ENCODE data around the gene MTCP1. TPM values are rescaled to one million over a fixed set of nuclear protein-coding genes. Genes with fewer than 3 reads are reported as not detected.

MTCP1 gene
- total RNA-seq, 2 experiments from 2014 or later, result 15.0 to 19.3 TPM

DNA sequence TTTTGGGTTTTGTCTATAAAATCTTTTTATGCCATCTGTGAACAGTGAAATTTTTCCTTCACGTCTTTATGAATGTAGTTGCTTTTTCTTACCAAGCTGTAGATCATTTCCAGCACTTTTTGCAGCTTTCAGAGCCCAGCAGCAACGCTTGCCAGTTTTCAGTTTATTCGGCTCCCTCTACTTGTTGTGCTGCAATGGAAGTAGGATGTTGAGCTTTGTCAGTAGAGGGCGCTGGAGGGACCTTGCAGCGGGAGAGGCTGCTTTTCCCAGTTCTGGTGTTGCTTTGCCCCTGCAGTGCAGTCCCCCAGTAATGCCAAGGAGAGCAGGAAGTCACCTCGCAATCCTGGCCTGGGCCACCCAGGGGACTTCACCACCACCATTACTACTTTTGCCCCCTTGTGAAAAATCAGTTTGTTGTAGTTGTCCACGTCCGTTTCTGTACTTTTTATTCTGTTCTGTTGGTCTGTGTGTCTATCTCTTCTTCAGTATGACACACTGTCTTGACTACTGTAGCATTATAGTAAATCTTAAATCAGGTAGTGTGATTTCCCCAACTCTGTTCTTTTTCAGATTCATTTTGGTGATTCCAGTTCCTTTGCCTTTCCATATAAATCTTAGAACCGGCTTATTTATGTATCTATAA is 21.8 kb downstream of the MTCP1 start:
- Mint-ChIP-seq H3K27me3 (ENCODE audit: low read depth) (no peaks in the 10 kb centered on the region), H3K4me3 (no peak overlapping the region), H3K36me3 (ENCODE audit: low read depth) (peaks cover 11% of the 10 kb centered on the region), H3K4me1 (ENCODE audit: low read depth) (peaks cover 51% of the 10 kb centered on the region), H3K9me3 (no peaks in the 10 kb centered on the region), H3K27ac (peak overlapping the region; percentile 50)
- intact Hi-C loops (cut with micrococcal nuclease), result no loop called here
- peak; percentile 72 for DNase-seq
- CTCF ChIA-PET, result interaction anchor here (0.6 to 1.1 kb wide), 6 partner anchors 9 to 131 kb away, joined by 3 to 5 read pairs (median 4); no protein-coding TSS in a partner anchor

DNA sequence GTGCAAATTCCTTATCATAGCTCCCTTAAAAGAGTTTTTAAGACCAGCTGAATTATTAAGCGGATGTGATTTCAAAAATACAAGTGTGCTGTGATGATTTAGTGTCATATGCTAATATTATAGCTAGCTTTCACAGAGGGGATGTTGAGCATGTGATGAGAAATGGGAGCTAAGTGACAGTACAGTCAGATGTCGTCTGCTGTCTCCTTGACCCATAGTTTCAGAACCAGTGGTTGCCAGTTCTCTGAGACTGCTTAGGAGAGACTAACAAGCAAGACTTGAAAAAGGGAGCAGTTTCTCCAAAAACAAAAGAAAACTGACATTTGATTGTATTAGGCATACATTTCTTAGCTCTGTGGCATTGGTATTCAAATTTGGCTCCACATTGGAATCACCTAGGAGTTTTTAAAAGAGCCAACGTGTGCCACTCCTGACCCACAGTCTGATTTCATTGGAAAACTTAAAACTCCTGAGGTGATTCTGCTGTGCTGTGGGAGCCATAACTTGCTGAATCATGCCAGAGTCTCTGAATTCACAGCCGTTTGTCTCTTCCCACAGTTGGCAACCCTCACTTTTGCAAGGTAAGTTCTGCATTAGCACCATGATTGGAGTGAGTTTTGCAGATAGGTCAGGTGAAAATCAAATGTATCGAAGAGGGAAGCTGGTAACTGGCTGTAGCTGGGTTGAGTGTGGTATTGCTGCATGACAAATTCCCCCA is 24.0 kb downstream of the MTCP1 start:
- no peak for DNase-seq
- CTCF ChIA-PET, result interaction anchor here (1.3 to 2.2 kb wide), 3 partner anchors 9 to 11 kb away, joined by 3 to 6 read pairs (median 5); no protein-coding TSS in a partner anchor

DNA sequence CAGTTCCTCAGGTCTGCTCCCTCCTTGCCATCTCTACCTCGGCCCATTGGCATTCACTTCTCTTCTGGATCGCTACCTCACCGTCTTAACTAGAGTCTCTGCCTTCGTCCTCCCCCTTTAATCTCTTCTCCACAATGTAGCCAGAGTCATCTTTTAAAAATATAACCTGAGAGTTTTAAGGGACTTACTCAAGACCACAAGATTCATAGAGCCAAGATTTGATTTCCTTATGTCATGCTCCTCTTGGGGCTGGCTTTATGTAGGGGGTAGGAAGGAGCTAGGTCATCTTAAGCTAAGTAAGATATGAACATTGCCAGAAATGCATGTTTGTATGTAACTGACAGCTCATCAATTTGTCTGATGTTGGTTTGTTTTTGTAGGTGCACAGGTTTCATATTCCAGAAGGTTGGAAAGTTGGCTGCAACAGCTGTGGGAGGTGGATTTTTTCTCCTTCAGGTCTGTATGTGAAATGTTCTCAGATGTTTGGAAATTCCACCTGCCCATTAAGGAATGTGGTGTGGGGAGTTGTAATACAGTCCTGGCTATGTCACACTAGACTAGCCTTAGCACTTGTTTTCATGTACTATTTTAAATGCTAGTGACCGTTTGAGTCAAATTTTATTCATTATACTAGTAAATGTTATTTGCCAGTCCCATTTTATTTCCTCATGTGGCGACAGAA is 24.7 kb downstream of the MTCP1 start:
- Mint-ChIP-seq H3K4me3 (no peak overlapping the region), H3K36me3 (ENCODE audit: low read depth) (peaks cover 6% of the 10 kb centered on the region), H3K9me3 (no peaks in the 10 kb centered on the region), H3K27me3 (ENCODE audit: low read depth) (no peaks in the 10 kb centered on the region), H3K4me1 (ENCODE audit: low read depth) (peaks cover 46% of the 10 kb centered on the region), H3K27ac (no peak overlapping the region)
- DNase-seq, result no peak
- intact Hi-C loops (cut with micrococcal nuclease), result no loop called here
- CTCF ChIA-PET, result interaction anchor here (1.3 to 2.2 kb wide), 3 partner anchors 9 to 12 kb away, joined by 3 to 6 read pairs (median 5); no protein-coding TSS in a partner anchor

More for the DNA sequence above, 24.0 kb downstream of the MTCP1 start:
- H3K4me1 Mint-ChIP-seq (ENCODE audit: low read depth), result peaks cover 47% of the 10 kb centered on the region
- H3K36me3 Mint-ChIP-seq (ENCODE audit: low read depth), result peaks cover 6% of the 10 kb centered on the region
- intact Hi-C loops (cut with micrococcal nuclease), result no loop called here
- no peak overlapping the region for H3K4me3 Mint-ChIP-seq
- H3K9me3 Mint-ChIP-seq, result no peaks in the 10 kb centered on the region
- no peaks in the 10 kb centered on the region for H3K27me3 Mint-ChIP-seq (ENCODE audit: low read depth)
- no peak overlapping the region for H3K27ac Mint-ChIP-seq

DNA sequence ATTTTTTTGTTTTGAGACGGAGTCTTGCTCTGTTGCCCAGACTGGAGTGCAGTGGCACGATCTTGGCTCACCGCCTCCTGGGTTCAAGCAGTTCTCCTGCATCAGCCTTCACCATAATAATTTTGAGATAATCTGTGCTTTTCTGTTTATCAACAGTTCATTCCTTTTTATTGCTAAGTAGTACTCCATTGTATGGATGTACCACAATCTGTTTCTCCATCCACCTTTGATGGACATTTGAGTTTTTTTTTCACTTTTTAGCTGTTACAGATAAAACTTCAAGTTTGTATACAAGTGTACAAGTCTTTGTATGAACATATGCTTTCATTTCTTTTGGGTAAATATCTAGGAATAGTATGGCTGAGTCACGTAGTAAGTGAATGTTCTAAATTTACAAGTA is 35.2 kb downstream of the MTCP1 start:
- Mint-ChIP-seq H3K4me1 (ENCODE audit: low read depth) (peaks cover 29% of the 10 kb centered on the region), H3K27me3 (ENCODE audit: low read depth) (no peaks in the 10 kb centered on the region), H3K27ac (no peak overlapping the region), H3K36me3 (ENCODE audit: low read depth) (peaks cover 24% of the 10 kb centered on the region), H3K4me3 (no peak overlapping the region), H3K9me3 (peaks cover 4% of the 10 kb centered on the region)
- CTCF ChIA-PET, result no interaction called here
- DNase-seq, result no peak
- intact Hi-C loops (cut with micrococcal nuclease), result no loop called here

DNA sequence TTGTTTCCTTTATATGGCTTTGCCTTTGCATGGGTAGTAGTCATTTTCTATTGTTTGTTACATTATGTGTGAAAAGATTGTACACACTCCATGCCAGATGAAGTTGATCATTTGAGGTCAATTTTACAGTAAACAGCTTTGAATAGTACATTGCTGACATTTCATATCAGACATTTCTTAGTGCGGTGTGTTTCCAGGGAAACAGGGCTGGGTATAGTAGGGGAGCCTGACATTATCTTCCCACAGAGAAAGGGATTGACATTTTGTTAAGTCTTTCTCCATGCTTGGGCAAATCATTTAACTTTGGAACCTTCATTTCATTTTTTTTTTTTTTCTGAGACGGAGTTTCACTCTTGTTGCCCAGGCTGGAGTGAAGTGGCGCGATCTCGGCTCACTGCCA is 39.3 kb downstream of the MTCP1 start:
- intact Hi-C loops (cut with micrococcal nuclease), result no loop called here
- no peak for DNase-seq
- H3K9me3 Mint-ChIP-seq, result peaks cover 4% of the 10 kb centered on the region
- H3K27me3 Mint-ChIP-seq (ENCODE audit: low read depth), result no peaks in the 10 kb centered on the region
- CTCF ChIA-PET, result no interaction called here
- H3K27ac Mint-ChIP-seq, result no peak overlapping the region
- H3K36me3 Mint-ChIP-seq (ENCODE audit: low read depth), result peaks cover 16% of the 10 kb centered on the region
- peaks cover 23% of the 10 kb centered on the region for H3K4me1 Mint-ChIP-seq (ENCODE audit: low read depth)
- H3K4me3 Mint-ChIP-seq, result no peak overlapping the region

DNA sequence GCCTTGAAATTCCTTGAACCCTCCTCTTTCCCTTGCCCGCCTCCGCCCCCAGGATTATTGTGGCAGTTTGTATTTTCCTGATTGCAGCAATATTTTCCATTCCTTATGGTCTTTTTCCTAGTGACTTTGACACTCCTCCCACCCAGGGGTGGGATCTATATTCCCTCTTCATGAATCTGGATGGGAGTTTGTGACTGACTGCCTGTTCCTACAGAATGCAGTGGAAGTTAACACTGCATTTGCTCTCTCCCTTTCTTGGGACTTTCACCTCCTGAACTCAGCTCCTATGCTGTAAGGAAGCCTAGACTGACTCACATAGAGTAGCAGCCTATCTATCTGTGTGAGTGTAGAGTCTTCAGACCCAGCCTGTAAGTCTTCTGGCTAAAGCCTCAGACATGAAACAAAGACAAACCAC is 42.1 kb downstream of the MTCP1 start:
- CTCF ChIA-PET, result interaction anchor here (1.1 kb wide), 1 partner anchor 28 kb away, joined by 3 read pairs; no protein-coding TSS in a partner anchor
- Mint-ChIP-seq H3K36me3 (ENCODE audit: low read depth) (no peaks in the 10 kb centered on the region), H3K4me1 (ENCODE audit: low read depth) (peaks cover 25% of the 10 kb centered on the region), H3K9me3 (no peaks in the 10 kb centered on the region), H3K27ac (peak overlapping the region; percentile 93), H3K4me3 (peak overlapping the region; percentile 38), H3K27me3 (ENCODE audit: low read depth) (no peaks in the 10 kb centered on the region)
- intact Hi-C loops (cut with micrococcal nuclease), result no loop called here
- no peak for DNase-seq

DNA sequence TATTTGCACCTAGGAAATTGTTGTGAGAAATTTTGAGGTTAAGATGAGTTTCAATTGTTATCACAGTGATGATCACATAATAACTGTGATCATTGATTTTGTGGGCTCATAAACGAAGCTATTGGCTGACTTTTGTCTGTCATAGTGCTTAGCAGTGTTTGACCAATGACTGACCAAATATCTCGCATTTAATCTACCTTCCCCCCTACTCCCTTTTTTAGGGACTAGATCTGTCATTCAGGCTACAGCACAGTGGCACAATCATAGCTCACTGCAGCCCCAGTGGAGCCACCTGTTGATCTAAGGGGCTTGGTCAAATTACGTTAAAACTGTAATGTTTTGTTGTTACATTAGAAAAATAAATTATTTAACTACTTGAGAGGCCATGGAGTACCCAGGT is 42.8 kb downstream of the MTCP1 start:
- Mint-ChIP-seq H3K4me1 (ENCODE audit: low read depth) (peaks cover 23% of the 10 kb centered on the region), H3K27ac (peak overlapping the region; percentile 93), H3K27me3 (ENCODE audit: low read depth) (no peaks in the 10 kb centered on the region), H3K9me3 (no peaks in the 10 kb centered on the region), H3K4me3 (peak overlapping the region; percentile 86), H3K36me3 (ENCODE audit: low read depth) (no peaks in the 10 kb centered on the region)
- intact Hi-C loops (cut with micrococcal nuclease), result no loop called here
- CTCF ChIA-PET, result no interaction called here
- no peak for DNase-seq

DNA sequence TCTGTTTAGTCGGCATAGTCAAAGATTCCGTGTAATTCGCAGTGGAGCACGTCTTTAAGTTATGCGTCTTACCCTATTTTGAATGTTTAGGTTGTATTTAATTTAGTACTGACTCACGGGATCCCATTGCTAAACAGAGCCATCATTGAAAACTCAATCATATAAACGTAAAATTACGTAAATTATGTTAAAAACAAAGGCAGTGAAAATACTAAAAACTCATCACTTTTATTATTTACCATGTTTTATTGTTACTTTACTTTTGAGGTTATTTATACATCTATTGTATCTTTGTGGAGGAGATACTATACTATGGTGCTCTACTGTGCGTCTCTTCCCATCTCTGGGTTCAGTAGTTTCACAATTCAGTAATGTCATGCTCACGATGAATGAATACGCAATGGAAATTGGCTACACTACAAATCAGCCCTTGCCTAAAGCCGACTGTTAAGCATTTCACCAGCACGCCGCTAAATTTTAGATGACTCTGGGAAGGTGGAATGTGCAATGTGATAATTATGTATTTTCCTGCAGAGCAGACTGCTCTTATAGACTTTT is 43.3 kb downstream of the MTCP1 start:
- H3K27me3 Mint-ChIP-seq (ENCODE audit: low read depth), result no peaks in the 10 kb centered on the region
- no peaks in the 10 kb centered on the region for H3K36me3 Mint-ChIP-seq (ENCODE audit: low read depth)
- CTCF ChIA-PET, result no interaction called here
- H3K27ac Mint-ChIP-seq, result peak overlapping the region; percentile 93
- H3K4me3 Mint-ChIP-seq, result peak overlapping the region; percentile 86
- no peaks in the 10 kb centered on the region for H3K9me3 Mint-ChIP-seq
- peaks cover 23% of the 10 kb centered on the region for H3K4me1 Mint-ChIP-seq (ENCODE audit: low read depth)
- DNase-seq, result peak; percentile 23
- intact Hi-C loops (cut with micrococcal nuclease), result loop anchor here (1.0 to 2.0 kb wide), 5 partner anchors 29 to 265 kb away; partner anchors contain the start of genes BRCC3, CMC4, DKC1 and MTCP1

DNA sequence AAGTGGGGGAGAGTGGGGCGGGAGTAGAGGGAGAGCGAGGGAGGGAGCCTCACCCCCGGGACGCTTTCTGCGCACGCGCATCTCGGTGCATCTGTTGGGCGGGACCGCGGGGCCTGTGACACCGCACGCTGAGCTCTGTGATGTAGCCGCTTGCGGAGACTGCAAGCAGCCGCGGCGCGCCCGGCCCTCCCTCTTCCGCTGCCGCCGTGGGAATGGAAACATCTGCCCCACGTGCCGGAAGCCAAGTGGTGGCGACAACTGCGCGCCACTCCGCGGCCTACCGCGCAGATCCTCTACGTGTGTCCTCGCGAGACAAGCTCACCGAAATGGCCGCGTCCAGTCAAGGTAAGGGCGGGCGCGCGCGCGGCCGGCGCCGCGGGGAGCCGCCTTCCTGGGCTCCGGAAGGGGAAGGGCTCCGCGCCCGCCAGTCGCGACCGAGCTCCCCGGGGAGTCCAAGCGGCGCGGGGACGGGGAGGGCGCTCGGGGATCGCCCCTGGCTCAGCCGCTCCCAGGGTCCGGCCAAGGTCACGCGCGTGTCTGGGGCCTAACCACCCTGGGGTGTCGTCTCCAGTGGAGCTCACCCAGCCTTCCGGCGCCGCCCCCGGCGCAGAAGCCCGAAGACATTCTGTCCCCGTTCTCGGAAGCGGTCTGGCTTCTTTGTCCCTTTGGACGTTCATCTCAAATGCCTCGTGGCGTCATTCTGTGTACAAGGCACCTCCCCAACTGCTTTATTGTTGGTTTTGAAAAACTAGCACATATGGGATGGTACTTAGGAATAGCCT is 44.0 kb downstream of the MTCP1 start, which contains the start of gene FUNDC2:
FUNDC2 (plus strand) TSS at position 118 of the 782 bp plus-strand sequence; CDS start at position 213, 95 bp downstream.
- peak within 1 kb of the TSS; percentile 93 for H3K27ac Mint-ChIP-seq

DNA sequence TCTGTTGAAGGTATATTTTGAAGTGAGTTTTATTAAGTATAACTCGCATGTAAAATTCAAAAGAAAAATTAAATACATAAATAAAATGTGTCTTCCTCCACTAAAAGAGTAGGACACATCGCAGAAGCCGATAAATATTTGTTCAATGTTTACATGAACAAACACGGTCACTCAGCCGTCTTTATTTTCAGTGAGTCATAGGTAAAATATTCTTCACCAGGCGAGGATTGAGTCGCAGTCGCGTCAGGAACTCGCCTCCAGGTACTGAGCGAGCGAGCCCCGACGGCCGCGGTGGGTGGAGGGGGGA is 44.6 kb downstream of the MTCP1 start:
- intact Hi-C loops (cut with micrococcal nuclease), result loop anchor here (1.0 to 2.0 kb wide), 4 partner anchors 30 to 264 kb away; partner anchors contain the start of genes DKC1 and VBP1
- CTCF ChIA-PET, result no interaction called here
- Mint-ChIP-seq H3K27me3 (ENCODE audit: low read depth) (no peaks in the 10 kb centered on the region), H3K27ac (peak overlapping the region; percentile 82), H3K4me1 (ENCODE audit: low read depth) (peaks cover 20% of the 10 kb centered on the region), H3K4me3 (peak overlapping the region; percentile 80), H3K9me3 (no peaks in the 10 kb centered on the region), H3K36me3 (ENCODE audit: low read depth) (no peaks in the 10 kb centered on the region)
- no peak for DNase-seq

More for the DNA sequence above, 44.0 kb downstream of the MTCP1 start, which contains the start of gene FUNDC2:
- Mint-ChIP-seq H3K27me3 (ENCODE audit: low read depth) (no peaks in the 10 kb centered on the region), H3K36me3 (ENCODE audit: low read depth) (no peaks in the 10 kb centered on the region), H3K9me3 (no peaks in the 10 kb centered on the region), H3K4me3 (peak within 1 kb of the TSS; percentile 86), H3K4me1 (ENCODE audit: low read depth) (peaks cover 23% of the 10 kb centered on the region)
- intact Hi-C loops (cut with micrococcal nuclease), result loop anchor here (1.0 to 2.0 kb wide), 6 partner anchors 30 to 264 kb away; partner anchors contain the start of genes BRCC3, CMC4, DKC1 and MTCP1
- DNase-seq, result peak; percentile 92
- CTCF ChIA-PET, result no interaction called here

DNA sequence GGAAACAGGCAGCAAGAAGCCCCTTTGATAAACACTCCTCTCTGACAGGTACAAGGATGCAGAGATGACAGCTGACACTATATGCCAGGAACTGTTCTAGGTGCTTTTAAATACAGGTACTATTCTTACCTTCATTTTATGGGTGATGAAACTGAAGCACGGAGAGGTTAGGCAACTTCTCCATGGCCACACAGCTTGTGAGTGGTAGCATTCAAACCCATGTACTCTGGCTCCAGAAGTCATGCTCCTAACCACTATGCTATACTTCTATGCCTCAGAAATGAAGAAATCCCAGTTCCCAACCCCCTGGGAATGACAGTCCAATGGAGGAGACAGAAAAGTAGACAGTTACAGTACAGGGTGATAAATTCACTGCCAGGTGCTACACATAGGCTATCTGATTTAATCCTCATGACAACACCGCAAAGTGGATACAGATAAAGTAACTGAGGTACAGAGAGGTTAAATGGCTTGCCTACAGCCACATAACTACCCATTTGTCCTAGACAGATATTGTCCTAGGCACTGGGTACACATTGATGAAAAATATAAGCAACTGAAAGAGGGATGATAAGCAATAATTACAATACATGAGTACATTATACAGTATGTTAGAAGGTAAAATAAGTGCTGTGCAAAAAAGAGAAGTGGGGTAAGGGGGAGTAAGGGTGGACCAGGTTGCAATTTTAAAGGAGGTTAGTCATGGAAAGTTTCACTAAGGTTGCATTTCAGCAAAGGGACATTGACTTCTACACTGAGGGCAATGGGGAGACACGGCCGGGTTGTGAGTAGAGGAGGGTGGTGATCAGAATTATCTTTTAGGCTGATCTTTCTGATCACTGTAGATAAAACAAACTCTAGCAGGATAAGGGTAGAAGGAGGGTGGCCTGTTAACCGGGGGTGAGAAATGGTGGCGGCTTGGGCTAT is 46.8 kb downstream of the MTCP1 start:
- DNase-seq, result no peak
- Mint-ChIP-seq H3K9me3 (no peaks in the 10 kb centered on the region), H3K4me3 (no peak overlapping the region), H3K36me3 (ENCODE audit: low read depth) (no peaks in the 10 kb centered on the region), H3K27me3 (ENCODE audit: low read depth) (no peaks in the 10 kb centered on the region), H3K4me1 (ENCODE audit: low read depth) (peaks cover 12% of the 10 kb centered on the region), H3K27ac (no peak overlapping the region)
- CTCF ChIA-PET, result no interaction called here
- intact Hi-C loops (cut with micrococcal nuclease), result no loop called here
